Activated CD8-positive, alpha-beta memory T cell treated with anti-CD3 and anti-CD28 coated beads, Interleukin-2, amount 10 ng/mL, durations not matched to agents 7 days and 5 days (primary cell): ENCODE measurements around the gene PHF21B. TPM values are rescaled to one million over a fixed set of nuclear protein-coding genes. Genes with fewer than 3 reads are reported as not detected.

Source experiments
- ATAC-seq: fragments of 150-1000 bp; cut with Tn5 transposase; one replicate; pipeline ENCODE4 v1.10.0; 2021; ENCODE audit warnings: moderate library complexity
- CTCF ChIA-PET: fragments of 350-600 bp; sonication (Branson Sonifier 250); formaldehyde crosslinking; loops from one replicate; lab custom pipeline; 2021; ENCODE audit warnings: antibody characterized with exemption; lab: Charles Lee
- DNase-seq: peaks from one replicate; pipeline ENCODE4 v3.0.0-alpha.2; 2020
- H3K27ac Mint-ChIP-seq: one replicate; pipeline ENCODE4 v1.8.0; 2021; ENCODE audit warnings: mild to moderate bottlenecking, mixed read lengths
- H3K27me3 Mint-ChIP-seq: one replicate; pipeline ENCODE4 v1.8.0; 2021; ENCODE audit warnings: mixed read lengths
- H3K36me3 Mint-ChIP-seq: one replicate; pipeline ENCODE4 v1.8.0; 2021; ENCODE audit warnings: mild to moderate bottlenecking, mixed read lengths
- H3K4me1 Mint-ChIP-seq: one replicate; pipeline ENCODE4 v1.8.0; 2021; ENCODE audit warnings: mixed read lengths
- H3K4me3 Mint-ChIP-seq: one replicate; pipeline ENCODE4 v1.8.0; 2021; ENCODE audit warnings: mild to moderate bottlenecking, moderate library complexity, mixed read lengths
- H3K9me3 Mint-ChIP-seq: one replicate; pipeline ENCODE4 v1.8.0; 2022; ENCODE audit warnings: low read depth, mixed read lengths
- total RNA-seq, 2 experiments: library from RNA; stranded (reverse); gene quantifications; one replicate each; pipeline ENCODE4 v1.2.3, GENCODE V29; 2021

Gene PHF21B
- total RNA-seq, 2 experiments from 2014 or later, result 0.84 to 0.93 TPM

GRCh38 chr22:44918166-44918924 lies 91.5 kb downstream of the PHF21B start:
- H3K9me3 Mint-ChIP-seq, result no peaks in the 10 kb centered on the region

GRCh38 chr22:44917372-44918165 lies 92.2 kb downstream of the PHF21B start:
- Mint-ChIP-seq H3K27ac (no peak overlapping the region), H3K4me3 (no peak overlapping the region), H3K27me3 (peaks cover under 1% of the 10 kb centered on the region), H3K4me1 (no peaks in the 10 kb centered on the region), H3K9me3 (no peaks in the 10 kb centered on the region), H3K36me3 (no peaks in the 10 kb centered on the region)
- no peak for ATAC-seq
- CTCF ChIA-PET, result no interaction called here
- DNase-seq, result no peak

More at GRCh38 chr22:44918166-44918924, 91.5 kb downstream of the PHF21B start:
- DNase-seq (no peak), ATAC-seq (no peak)
- H3K36me3 Mint-ChIP-seq, result no peaks in the 10 kb centered on the region
- H3K27ac Mint-ChIP-seq, result no peak overlapping the region
- H3K27me3 Mint-ChIP-seq, result peaks cover 8% of the 10 kb centered on the region
- no peak overlapping the region for H3K4me3 Mint-ChIP-seq
- CTCF ChIA-PET, result no interaction called here
- no peaks in the 10 kb centered on the region for H3K4me1 Mint-ChIP-seq

DNA sequence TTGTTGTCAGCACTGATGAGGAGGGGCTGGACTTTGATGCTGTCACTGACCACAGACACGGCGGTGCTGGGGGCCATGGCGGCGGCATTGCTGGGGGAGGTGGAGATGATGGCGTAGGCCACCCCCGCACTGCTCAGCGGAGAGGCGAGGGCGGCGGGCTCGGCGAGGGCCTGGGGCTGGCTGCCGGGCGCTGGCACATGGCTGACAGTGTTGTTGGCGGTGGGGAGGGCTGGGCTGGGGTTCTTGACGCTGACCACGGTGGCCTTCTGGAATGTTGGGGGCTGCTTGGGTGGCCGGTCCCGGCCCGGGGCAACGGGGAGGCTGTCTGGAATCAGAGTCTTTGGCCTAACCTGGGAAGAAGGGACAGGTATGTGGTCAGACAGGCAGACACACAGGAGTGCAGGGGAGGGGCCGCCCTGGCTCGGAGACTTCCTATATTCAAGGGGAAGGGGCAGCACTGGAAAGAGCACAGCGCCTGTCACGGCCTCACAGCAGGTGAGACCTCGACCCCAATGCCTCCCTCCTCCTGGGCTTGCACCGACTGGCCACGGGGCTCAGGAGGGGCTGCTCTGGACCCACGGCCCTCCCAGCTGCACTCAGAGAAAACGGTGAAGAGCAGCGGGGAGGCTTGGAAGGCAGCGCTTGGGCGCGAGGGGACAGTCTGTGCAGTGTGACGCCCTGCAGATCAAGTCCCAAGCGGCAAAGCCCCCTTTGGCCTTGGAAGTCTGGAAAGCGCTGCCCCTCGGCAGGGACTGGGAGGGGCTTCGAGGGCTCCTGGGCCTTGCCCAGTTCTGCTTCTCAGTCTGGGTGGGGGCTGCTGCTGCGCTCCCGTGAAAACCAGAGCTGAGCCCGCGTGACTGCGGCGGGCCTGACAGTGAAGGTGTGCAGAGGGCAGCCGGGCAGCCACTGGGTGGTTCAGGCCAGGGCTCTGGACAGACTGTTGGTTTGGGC lies 93.2 kb downstream of the PHF21B start:
- CTCF ChIA-PET, result no interaction called here
- no peak overlapping the region for H3K4me3 Mint-ChIP-seq

GRCh38 chr22:44915441-44915840 lies 94.4 kb downstream of the PHF21B start:
- ATAC-seq (no peak), DNase-seq (no peak)
- H3K4me3 Mint-ChIP-seq, result no peak overlapping the region
- no peaks in the 10 kb centered on the region for H3K27me3 Mint-ChIP-seq
- no peaks in the 10 kb centered on the region for H3K36me3 Mint-ChIP-seq
- peaks cover 2% of the 10 kb centered on the region for H3K9me3 Mint-ChIP-seq
- H3K4me1 Mint-ChIP-seq, result no peaks in the 10 kb centered on the region
- H3K27ac Mint-ChIP-seq, result no peak overlapping the region
- CTCF ChIA-PET, result no interaction called here

More for the DNA sequence above, 93.2 kb downstream of the PHF21B start:
- Mint-ChIP-seq H3K36me3 (no peaks in the 10 kb centered on the region), H3K9me3 (peaks cover 2% of the 10 kb centered on the region), H3K27me3 (no peaks in the 10 kb centered on the region), H3K27ac (no peak overlapping the region), H3K4me1 (no peaks in the 10 kb centered on the region)
- ATAC-seq (no peak), DNase-seq (no peak)

GRCh38 chr22:44914026-44914721 lies 95.6 kb downstream of the PHF21B start:
- CTCF ChIA-PET, result no interaction called here
- ATAC-seq (no peak), DNase-seq (no peak)
- Mint-ChIP-seq H3K4me1 (no peaks in the 10 kb centered on the region), H3K9me3 (peaks cover 2% of the 10 kb centered on the region), H3K27ac (no peak overlapping the region), H3K36me3 (no peaks in the 10 kb centered on the region), H3K27me3 (no peaks in the 10 kb centered on the region), H3K4me3 (no peak overlapping the region)

DNA sequence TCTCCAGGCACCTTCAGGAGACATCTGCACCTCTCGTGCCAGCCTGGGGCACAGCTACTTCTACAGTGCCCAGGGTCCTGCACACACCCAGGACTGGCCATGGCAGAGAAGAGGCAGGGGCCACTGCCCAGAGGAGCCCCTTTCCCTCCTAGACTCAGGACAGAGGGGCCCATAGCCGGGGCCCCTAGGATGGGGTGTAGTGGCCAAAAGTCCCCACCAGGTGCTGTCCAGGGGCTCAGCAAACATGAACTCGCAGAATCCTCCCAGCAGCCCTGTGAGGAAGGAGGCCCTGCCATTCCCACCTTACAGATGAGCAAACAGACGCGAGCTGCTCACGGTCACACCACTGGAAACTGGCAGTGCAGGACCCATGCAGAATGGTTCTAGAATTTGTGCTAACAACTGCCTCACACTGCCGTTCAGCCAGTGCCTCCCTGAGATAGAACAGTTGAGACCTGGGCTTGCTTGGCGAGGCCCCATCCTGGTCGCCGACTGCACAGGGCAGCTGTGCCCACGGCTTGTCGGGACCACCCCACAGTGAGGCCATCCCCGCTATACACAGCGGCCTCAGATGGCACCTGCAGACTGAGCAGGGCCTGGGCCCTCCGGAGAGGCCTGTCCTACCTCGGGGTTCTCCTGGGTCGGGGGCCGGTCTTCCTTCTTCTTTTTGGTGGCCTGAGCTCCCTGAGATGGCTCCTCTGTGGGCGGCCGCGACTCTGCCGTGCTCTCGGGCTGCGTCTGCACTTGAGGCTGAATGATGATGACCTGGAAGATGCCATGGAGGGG lies 96.4 kb downstream of the PHF21B start:
- H3K4me3 Mint-ChIP-seq, result no peak overlapping the region
- no peak overlapping the region for H3K27ac Mint-ChIP-seq
- H3K9me3 Mint-ChIP-seq, result peaks cover 2% of the 10 kb centered on the region
- CTCF ChIA-PET, result no interaction called here
- no peaks in the 10 kb centered on the region for H3K36me3 Mint-ChIP-seq
- no peaks in the 10 kb centered on the region for H3K4me1 Mint-ChIP-seq
- no peaks in the 10 kb centered on the region for H3K27me3 Mint-ChIP-seq
- DNase-seq, result no peak
- ATAC-seq, result no peak

DNA sequence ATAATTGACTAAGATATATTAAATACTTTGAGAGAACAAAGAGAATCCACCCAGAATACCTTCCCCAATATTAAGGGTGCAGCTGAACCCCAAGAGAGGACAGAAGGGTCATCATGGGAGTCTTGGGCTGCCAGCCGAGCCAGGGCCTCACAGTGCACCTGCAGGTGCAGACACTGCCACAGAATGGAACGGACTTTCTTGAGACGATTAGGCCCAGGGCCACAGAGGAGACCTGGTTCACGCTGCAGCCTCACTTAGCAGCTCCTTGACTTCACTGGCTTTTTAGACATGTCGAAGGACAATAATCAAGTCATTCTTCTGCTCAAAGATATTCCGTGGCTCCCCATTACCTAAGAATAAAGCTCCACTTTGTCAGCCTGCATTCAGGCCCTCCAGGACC lies 100.6 kb downstream of the PHF21B start:
- Mint-ChIP-seq H3K27ac (no peak overlapping the region), H3K9me3 (peaks cover 2% of the 10 kb centered on the region), H3K4me3 (no peak overlapping the region), H3K4me1 (no peaks in the 10 kb centered on the region), H3K27me3 (peaks cover 7% of the 10 kb centered on the region), H3K36me3 (no peaks in the 10 kb centered on the region)
- no peak for DNase-seq
- CTCF ChIA-PET, result no interaction called here
- no peak for ATAC-seq

GRCh38 chr22:44907765-44908737 lies 101.8 kb downstream of the PHF21B start:
- H3K4me3 Mint-ChIP-seq, result no peak overlapping the region
- DNase-seq, result no peak
- H3K9me3 Mint-ChIP-seq, result peaks cover 2% of the 10 kb centered on the region
- H3K36me3 Mint-ChIP-seq, result no peaks in the 10 kb centered on the region
- peaks cover 10% of the 10 kb centered on the region for H3K27me3 Mint-ChIP-seq
- no peaks in the 10 kb centered on the region for H3K4me1 Mint-ChIP-seq
- no peak for ATAC-seq
- CTCF ChIA-PET, result no interaction called here
- H3K27ac Mint-ChIP-seq, result no peak overlapping the region

- Mint-ChIP-seq H3K27ac (no peak overlapping the region), H3K4me1 (no peaks in the 10 kb centered on the region), H3K9me3 (peaks cover 3% of the 10 kb centered on the region), H3K4me3 (no peak overlapping the region), H3K36me3 (no peaks in the 10 kb centered on the region), H3K27me3 (peaks cover 14% of the 10 kb centered on the region)
- ATAC-seq (no peak), DNase-seq (no peak)
- CTCF ChIA-PET, result no interaction called here
These were observed 102.7 kb downstream of the PHF21B start for GRCh38 chr22:44906999-44907644.

DNA sequence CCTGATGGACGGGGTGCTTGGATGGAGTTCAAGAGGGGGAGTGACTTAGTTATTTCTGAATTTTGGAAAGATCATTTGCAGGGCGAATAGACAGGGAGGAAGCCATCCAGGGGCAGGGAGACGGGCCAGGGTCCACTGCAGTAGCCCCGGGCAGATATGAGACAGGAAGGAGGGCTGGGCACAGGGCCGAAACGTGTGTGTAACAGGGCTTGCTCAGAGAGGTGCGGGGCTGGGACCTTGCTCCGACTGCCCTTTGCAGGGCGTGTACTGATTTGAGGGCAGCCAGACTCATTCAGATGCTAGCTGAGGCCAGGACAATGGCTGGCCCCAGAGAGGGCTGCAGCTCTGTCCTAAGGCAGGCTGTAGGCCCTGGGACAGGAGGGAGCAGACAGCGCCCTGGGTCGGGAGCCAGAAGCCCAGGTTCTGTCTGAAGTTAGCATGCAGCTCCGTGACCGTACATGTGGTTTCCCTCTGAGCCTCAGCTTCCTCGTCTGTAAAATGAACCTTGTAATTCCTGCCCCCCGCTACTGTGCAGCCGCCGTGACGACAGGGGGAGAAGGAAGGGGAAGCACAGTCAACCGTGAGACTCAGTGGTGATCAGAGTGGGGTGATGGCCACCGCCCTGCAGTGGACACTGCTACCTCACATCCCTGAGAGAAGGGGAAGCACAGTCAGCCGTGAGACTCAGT lies 103.4 kb downstream of the PHF21B start:
- H3K27me3 Mint-ChIP-seq, result peaks cover 14% of the 10 kb centered on the region
- DNase-seq (no peak), ATAC-seq (no peak)
- H3K27ac Mint-ChIP-seq, result no peak overlapping the region
- H3K9me3 Mint-ChIP-seq, result peaks cover 3% of the 10 kb centered on the region
- CTCF ChIA-PET, result no interaction called here
- H3K4me3 Mint-ChIP-seq, result no peak overlapping the region
- no peaks in the 10 kb centered on the region for H3K4me1 Mint-ChIP-seq
- peaks cover 2% of the 10 kb centered on the region for H3K36me3 Mint-ChIP-seq
